ENCODE data around the gene C1QL2.

DNA sequence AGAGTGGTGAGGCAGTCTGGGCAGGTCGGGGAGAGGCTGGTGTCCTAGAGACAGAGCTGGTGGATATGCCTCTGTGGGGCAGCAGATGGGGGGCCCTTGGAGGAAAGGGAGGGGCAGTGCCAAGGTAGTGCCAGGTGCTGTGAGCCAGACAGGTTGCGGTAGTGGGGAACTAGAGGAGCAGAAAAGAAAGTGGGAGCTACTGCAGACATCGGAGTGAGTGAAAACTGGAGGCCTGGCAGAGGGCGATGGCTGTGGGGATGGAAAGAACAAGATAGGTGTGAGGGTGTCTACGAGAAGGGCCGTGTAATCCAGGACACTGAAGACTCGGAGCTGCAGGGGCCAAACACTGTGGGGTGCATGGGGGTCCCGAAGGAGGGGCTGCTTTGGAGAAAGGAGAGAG is 21.7 kb downstream of the C1QL2 start:
- TF ChIP-seq, protein P1, sequence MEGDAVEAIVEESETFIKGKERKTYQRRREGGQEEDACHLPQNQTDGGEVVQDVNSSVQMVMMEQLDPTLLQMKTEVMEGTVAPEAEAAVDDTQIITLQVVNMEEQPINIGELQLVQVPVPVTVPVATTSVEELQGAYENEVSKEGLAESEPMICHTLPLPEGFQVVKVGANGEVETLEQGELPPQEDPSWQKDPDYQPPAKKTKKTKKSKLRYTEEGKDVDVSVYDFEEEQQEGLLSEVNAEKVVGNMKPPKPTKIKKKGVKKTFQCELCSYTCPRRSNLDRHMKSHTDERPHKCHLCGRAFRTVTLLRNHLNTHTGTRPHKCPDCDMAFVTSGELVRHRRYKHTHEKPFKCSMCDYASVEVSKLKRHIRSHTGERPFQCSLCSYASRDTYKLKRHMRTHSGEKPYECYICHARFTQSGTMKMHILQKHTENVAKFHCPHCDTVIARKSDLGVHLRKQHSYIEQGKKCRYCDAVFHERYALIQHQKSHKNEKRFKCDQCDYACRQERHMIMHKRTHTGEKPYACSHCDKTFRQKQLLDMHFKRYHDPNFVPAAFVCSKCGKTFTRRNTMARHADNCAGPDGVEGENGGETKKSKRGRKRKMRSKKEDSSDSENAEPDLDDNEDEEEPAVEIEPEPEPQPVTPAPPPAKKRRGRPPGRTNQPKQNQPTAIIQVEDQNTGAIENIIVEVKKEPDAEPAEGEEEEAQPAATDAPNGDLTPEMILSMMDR (IDR thresholded peaks at IDR 0.05 in 8 of 11, conservative IDR thresholded peaks at IDR 0.05 in 3 of 11) = no peak
- TF ChIP-seq POLR2A (IDR thresholded peaks at IDR 0.05) = no peak

Data from spleen (tissue), 7 donors.